SIG-M5 (cell line): ENCODE results near the gene MEGF11.

Experiments used
- DNase-seq: peaks from one replicate; lab custom pipeline; 2025; lab: John Stamatoyannopoulos, UW

MEGF11 gene

GRCh38 chr15:65916664-65917406 is 336.7 kb downstream of the MEGF11 start:
- DNase-seq = no peak

- no peak for DNase-seq
Observed at GRCh38 chr15:65916041-65916663, 337.4 kb downstream of the MEGF11 start.

GRCh38 chr15:65914981-65915925 is 338.3 kb downstream of the MEGF11 start:
- DNase-seq = no peak

GRCh38 chr15:65914386-65914785 is 339.2 kb downstream of the MEGF11 start:
- DNase-seq = no peak

- DNase-seq = no peak
Observed at GRCh38 chr15:65913631-65914199, 339.8 kb downstream of the MEGF11 start.

- no peak for DNase-seq
Observed at GRCh38 chr15:65912235-65912634, 341.3 kb downstream of the MEGF11 start.

- DNase-seq = no peak
Observed at GRCh38 chr15:65910341-65910740, 343.2 kb downstream of the MEGF11 start.

- no peak for DNase-seq
Observed at GRCh38 chr15:65909831-65910230, 343.7 kb downstream of the MEGF11 start.

GRCh38 chr15:65908876-65909275 is 344.7 kb downstream of the MEGF11 start:
- no peak for DNase-seq

- DNase-seq = no peak
Observed at GRCh38 chr15:65907661-65908060, 345.9 kb downstream of the MEGF11 start.

- DNase-seq = no peak
Observed at GRCh38 chr15:65906396-65906795, 347.2 kb downstream of the MEGF11 start.

- DNase-seq = no peak
Observed at GRCh38 chr15:65904301-65904700, 349.2 kb downstream of the MEGF11 start.

- DNase-seq = no peak
Observed at GRCh38 chr15:65903296-65904073, 350.1 kb downstream of the MEGF11 start.

GRCh38 chr15:65902373-65902772 is 351.2 kb downstream of the MEGF11 start:
- peak; percentile 92 for DNase-seq

- DNase-seq = no peak
Observed at GRCh38 chr15:65901836-65902235, 351.7 kb downstream of the MEGF11 start.

GRCh38 chr15:65901336-65901735 is 352.2 kb downstream of the MEGF11 start:
- DNase-seq = no peak

GRCh38 chr15:65900488-65900887 is 353.1 kb downstream of the MEGF11 start:
- no peak for DNase-seq

GRCh38 chr15:65896236-65896635 is 357.3 kb downstream of the MEGF11 start:
- no peak for DNase-seq

- no peak for DNase-seq
Observed at GRCh38 chr15:65893060-65893459, 360.5 kb downstream of the MEGF11 start.

- no peak for DNase-seq
Observed at GRCh38 chr15:65888981-65889380, 364.6 kb downstream of the MEGF11 start.

GRCh38 chr15:65887565-65887964 is 366.0 kb downstream of the MEGF11 start:
- no peak for DNase-seq
